ENCODE data around the gene TAF9. TPM values are rescaled to one million over a fixed set of nuclear protein-coding genes. Genes with fewer than 3 reads are reported as not detected.

The TAF9 gene
- polyA plus RNA-seq, 1 of the 3 experiments (the other 2 are of a cell fraction): 106 TPM

- Histone ChIP-seq H3K9me2 (no peaks in the 10 kb centered on the region), H3K9ac (peak overlapping the region; percentile 42), H2AFZ (ENCODE audit: low read depth) (peak overlapping the region; percentile 90), H3K36me3 (replicated peaks in 1 of 2; ENCODE audit: control insufficient read depth in 1 of 2, insufficient read depth in 2 of 2, low read length in 1 of 2) (no peaks in the 10 kb centered on the region), H3K4me3 (ENCODE audit: low read depth in 2 of 2, low read length in 1 of 2) (peak overlapping the region; percentile 69 to 70), H3F3A (replicated peaks; ENCODE audit: insufficient read depth) (peaks cover 6% of the 10 kb centered on the region), H3K4me2 (peak overlapping the region; percentile 85), H3K4me1 (ENCODE audit: control insufficient read depth in 1 of 2, insufficient read depth in 2 of 2, low read depth in 1 of 2, low read length in 1 of 2) (peaks cover 0 to 4% of the 10 kb centered on the region in 2 experiments; a peak in 1 of 4 replicates), H3K9me3 (no peaks in the 10 kb centered on the region), H4K20me1 (ENCODE audit: insufficient read depth) (no peaks in the 10 kb centered on the region), H3K27ac (ENCODE audit: low read depth in 2 of 2, low read length in 1 of 2) (no peak overlapping the region), H3K79me2 (ENCODE audit: insufficient read depth) (no peaks in the 10 kb centered on the region; the same call in 1 of the 2 replicates), H3K27me3 (ENCODE audit: insufficient read depth) (no peaks in the 10 kb centered on the region)
- ChIA-PET POLR2A (interaction anchor here (1.0 to 1.1 kb wide), 2 partner anchors 36 to 42 kb away, joined by 3 to 5 read pairs; no protein-coding TSS in a partner anchor), CTCF (interaction anchor here (1.2 to 1.4 kb wide), 2 partner anchors 238 to 308 kb away, joined by 7 to 8 read pairs; partner anchors contain the start of gene SLC30A5)
- no peak for DNase-seq
- TF ChIP-seq TCF12 (IDR thresholded peaks at IDR 0.05) (no peak), FOXM1 (IDR thresholded peaks at IDR 0.05; ENCODE audit: low read depth) (no peak), RXRA (IDR thresholded peaks at IDR 0.05; ENCODE audit: borderline replicate concordance, low read depth) (no peak), ELF1 (IDR thresholded peaks at IDR 0.05) (no peak), MAX (IDR thresholded peaks at IDR 0.05; ENCODE audit: low read depth) (no peak), USF2 (IDR thresholded peaks at IDR 0.05; ENCODE audit: borderline replicate concordance, low read depth, low read length) (no peak), MEF2A (IDR thresholded peaks at IDR 0.05; ENCODE audit: borderline replicate concordance, low read depth) (no peak), TAF1 (IDR thresholded peaks at IDR 0.05; ENCODE audit: borderline replicate concordance, low read depth, low read length) (no peak), SMC3 (IDR thresholded peaks at IDR 0.05; ENCODE audit: low read depth, low read length) (no peak), USF1 (IDR thresholded peaks at IDR 0.05; ENCODE audit: borderline replicate concordance, low read depth) (no peak)
- 76% methylated on average over 11 of the region's 11 CpGs for WGBS (ENCODE audit: low lambda C conversion rate)
Measured at GRCh38 chr5:69331528-69332445, 37.5 kb downstream of the TAF9 start.

- TF ChIP-seq MAX (IDR thresholded peaks at IDR 0.05; ENCODE audit: low read depth): no peak
- TF ChIP-seq FOXJ3 (CRISPR knock-in tag; IDR thresholded peaks at IDR 0.05): no peak
- TF ChIP-seq SIN3A (IDR thresholded peaks at IDR 0.05; ENCODE audit: borderline replicate concordance, low read depth, low read length): no peak
- ChIA-PET POLR2A (no interaction called here), CTCF (no interaction called here)
- Histone ChIP-seq H3F3A (replicated peaks; ENCODE audit: insufficient read depth) (peaks cover 10% of the 10 kb centered on the region), H3K27me3 (ENCODE audit: insufficient read depth) (no peaks in the 10 kb centered on the region), H3K4me3 (ENCODE audit: low read depth in 2 of 2, low read length in 1 of 2) (no peak overlapping the region), H3K4me2 (no peak overlapping the region), H3K9me2 (no peaks in the 10 kb centered on the region), H4K20me1 (ENCODE audit: insufficient read depth) (no peaks in the 10 kb centered on the region), H3K9me3 (no peaks in the 10 kb centered on the region), H3K27ac (ENCODE audit: low read depth in 2 of 2, low read length in 1 of 2) (no peak overlapping the region), H2AFZ (ENCODE audit: low read depth) (no peak overlapping the region), H3K4me1 (ENCODE audit: control insufficient read depth in 1 of 2, insufficient read depth in 2 of 2, low read depth in 1 of 2, low read length in 1 of 2) (peaks cover 0 to 4% of the 10 kb centered on the region in 2 experiments; a peak in 1 of 4 replicates), H3K9ac (no peak overlapping the region), H3K79me2 (ENCODE audit: insufficient read depth) (no peaks in the 10 kb centered on the region; the same call in 1 of the 2 replicates), H3K36me3 (replicated peaks in 1 of 2; ENCODE audit: control insufficient read depth in 1 of 2, insufficient read depth in 2 of 2, low read length in 1 of 2) (no peaks in the 10 kb centered on the region)
- 93% methylated on average over 9 of the region's 9 CpGs for WGBS (ENCODE audit: low lambda C conversion rate)
- no peak for DNase-seq
Measured at GRCh38 chr5:69329905-69330489, 39.3 kb downstream of the TAF9 start.
